ENCODE measurements around the gene RPUSD4. TPM values are rescaled to one million over a fixed set of nuclear protein-coding genes. Genes with fewer than 3 reads are reported as not detected.

RPUSD4 gene
- total RNA-seq, 1 donor from 2014 or later: 40.8 TPM

GRCh38 chr11:126173257-126173656, 38.2 kb downstream of the RPUSD4 start:
- TF ChIP-seq, protein P1, sequence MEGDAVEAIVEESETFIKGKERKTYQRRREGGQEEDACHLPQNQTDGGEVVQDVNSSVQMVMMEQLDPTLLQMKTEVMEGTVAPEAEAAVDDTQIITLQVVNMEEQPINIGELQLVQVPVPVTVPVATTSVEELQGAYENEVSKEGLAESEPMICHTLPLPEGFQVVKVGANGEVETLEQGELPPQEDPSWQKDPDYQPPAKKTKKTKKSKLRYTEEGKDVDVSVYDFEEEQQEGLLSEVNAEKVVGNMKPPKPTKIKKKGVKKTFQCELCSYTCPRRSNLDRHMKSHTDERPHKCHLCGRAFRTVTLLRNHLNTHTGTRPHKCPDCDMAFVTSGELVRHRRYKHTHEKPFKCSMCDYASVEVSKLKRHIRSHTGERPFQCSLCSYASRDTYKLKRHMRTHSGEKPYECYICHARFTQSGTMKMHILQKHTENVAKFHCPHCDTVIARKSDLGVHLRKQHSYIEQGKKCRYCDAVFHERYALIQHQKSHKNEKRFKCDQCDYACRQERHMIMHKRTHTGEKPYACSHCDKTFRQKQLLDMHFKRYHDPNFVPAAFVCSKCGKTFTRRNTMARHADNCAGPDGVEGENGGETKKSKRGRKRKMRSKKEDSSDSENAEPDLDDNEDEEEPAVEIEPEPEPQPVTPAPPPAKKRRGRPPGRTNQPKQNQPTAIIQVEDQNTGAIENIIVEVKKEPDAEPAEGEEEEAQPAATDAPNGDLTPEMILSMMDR (IDR thresholded peaks at IDR 0.05; ENCODE audit: unreplicated experiment): no peak
- Mint-ChIP-seq H3K4me3 (ENCODE audit: unreplicated experiment) (no peak overlapping the region), H3K9me3 (ENCODE audit: unreplicated experiment) (no peaks in the 10 kb centered on the region), H3K27ac (ENCODE audit: unreplicated experiment) (no peak overlapping the region), H3K4me1 (ENCODE audit: unreplicated experiment) (no peaks in the 10 kb centered on the region), H3K36me3 (ENCODE audit: low read depth, unreplicated experiment) (no peaks in the 10 kb centered on the region), H3K27me3 (ENCODE audit: unreplicated experiment) (peaks cover 4% of the 10 kb centered on the region)
- DNase-seq (ENCODE audit: low spot score): no peak

DNA sequence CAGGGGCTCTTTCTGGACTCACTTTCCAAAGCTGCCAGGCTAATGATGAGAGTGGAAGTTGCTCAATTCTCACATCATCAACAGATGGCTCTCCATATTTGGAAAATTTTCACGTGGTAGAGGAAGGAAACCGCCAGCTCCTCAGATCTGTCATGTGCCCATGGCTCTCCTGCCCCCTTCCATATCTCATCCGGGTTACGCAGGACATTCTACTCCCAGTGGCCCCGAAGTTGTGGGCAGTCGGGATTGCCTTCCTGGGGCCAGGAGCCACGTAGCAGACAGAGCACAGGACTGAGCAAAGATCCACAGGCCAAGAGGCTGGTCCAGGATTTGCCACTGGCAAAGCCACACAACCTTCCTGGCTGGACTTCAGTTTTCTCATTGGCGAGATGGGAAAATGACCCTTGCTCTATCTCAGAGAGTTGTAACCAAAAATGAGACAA, 38.8 kb downstream of the RPUSD4 start:
- Mint-ChIP-seq H3K9me3 (ENCODE audit: unreplicated experiment) (no peaks in the 10 kb centered on the region), H3K27ac (ENCODE audit: unreplicated experiment) (no peak overlapping the region), H3K36me3 (ENCODE audit: low read depth, unreplicated experiment) (no peaks in the 10 kb centered on the region), H3K4me3 (ENCODE audit: unreplicated experiment) (no peak overlapping the region), H3K27me3 (ENCODE audit: unreplicated experiment) (peaks cover 4% of the 10 kb centered on the region), H3K4me1 (ENCODE audit: unreplicated experiment) (no peaks in the 10 kb centered on the region)
- TF ChIP-seq, protein P1 (IDR thresholded peaks at IDR 0.05; ENCODE audit: unreplicated experiment): no peak
- DNase-seq (ENCODE audit: low spot score): no peak

DNA sequence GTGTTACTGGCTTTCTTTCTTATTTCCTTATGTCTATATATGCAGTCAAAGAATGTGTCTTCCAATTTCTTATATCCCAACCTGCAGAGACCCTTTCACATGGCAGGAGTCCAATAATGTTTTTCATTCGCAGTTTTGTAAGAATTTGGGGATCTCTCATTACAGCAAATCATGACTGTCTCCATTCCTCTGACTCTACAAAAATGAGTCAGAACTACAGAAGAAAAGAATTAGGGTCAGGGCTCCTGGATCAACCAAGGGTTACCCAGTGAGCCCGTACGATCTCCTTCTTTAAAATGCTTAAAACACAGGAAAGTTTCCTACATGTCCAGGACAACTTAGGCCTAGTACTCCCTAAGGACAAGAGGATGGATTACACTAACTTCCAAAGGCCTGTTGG, 42.2 kb downstream of the RPUSD4 start:
- H3K27ac Mint-ChIP-seq (ENCODE audit: unreplicated experiment): no peak overlapping the region
- H3K4me3 Mint-ChIP-seq (ENCODE audit: unreplicated experiment): no peak overlapping the region
- no peak for DNase-seq (ENCODE audit: low spot score)
- peaks cover 6% of the 10 kb centered on the region for H3K27me3 Mint-ChIP-seq (ENCODE audit: unreplicated experiment)
- TF ChIP-seq, protein P1 (IDR thresholded peaks at IDR 0.05; ENCODE audit: unreplicated experiment): no peak
- H3K4me1 Mint-ChIP-seq (ENCODE audit: unreplicated experiment): peaks cover 4% of the 10 kb centered on the region
- H3K36me3 Mint-ChIP-seq (ENCODE audit: low read depth, unreplicated experiment): no peaks in the 10 kb centered on the region
- H3K9me3 Mint-ChIP-seq (ENCODE audit: unreplicated experiment): no peaks in the 10 kb centered on the region

- no peaks in the 10 kb centered on the region for H3K9me3 Mint-ChIP-seq (ENCODE audit: unreplicated experiment)
- TF ChIP-seq, protein P1 (IDR thresholded peaks at IDR 0.05; ENCODE audit: unreplicated experiment): no peak
- DNase-seq (ENCODE audit: low spot score): no peak
- peaks cover 6% of the 10 kb centered on the region for H3K27me3 Mint-ChIP-seq (ENCODE audit: unreplicated experiment)
- H3K4me1 Mint-ChIP-seq (ENCODE audit: unreplicated experiment): peaks cover 6% of the 10 kb centered on the region
- H3K27ac Mint-ChIP-seq (ENCODE audit: unreplicated experiment): peak overlapping the region; percentile 18
- no peaks in the 10 kb centered on the region for H3K36me3 Mint-ChIP-seq (ENCODE audit: low read depth, unreplicated experiment)
- no peak overlapping the region for H3K4me3 Mint-ChIP-seq (ENCODE audit: unreplicated experiment)
Measured at GRCh38 chr11:126167488-126167887, 44.0 kb downstream of the RPUSD4 start.

DNA sequence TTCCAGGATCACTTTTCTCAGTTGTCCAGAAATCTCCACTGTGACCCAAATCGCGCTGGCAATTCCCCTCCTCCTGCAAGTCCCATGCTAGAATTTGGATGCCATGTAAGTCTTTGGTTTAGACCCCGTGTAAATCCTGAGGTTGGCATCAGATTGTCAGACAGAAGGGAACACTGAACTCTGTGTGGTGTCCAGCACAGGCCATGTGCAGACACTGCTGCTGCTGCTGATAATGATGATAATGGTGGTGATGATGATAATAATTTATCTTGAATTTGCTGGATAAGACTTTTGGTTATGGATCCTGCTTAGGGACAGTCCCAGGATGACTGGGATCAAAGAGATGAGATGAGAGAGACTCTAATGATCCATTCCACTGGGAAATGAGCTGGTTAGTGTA, 45.0 kb downstream of the RPUSD4 start:
- Mint-ChIP-seq H3K36me3 (ENCODE audit: low read depth, unreplicated experiment) (no peaks in the 10 kb centered on the region), H3K4me1 (ENCODE audit: unreplicated experiment) (peaks cover 6% of the 10 kb centered on the region), H3K9me3 (ENCODE audit: unreplicated experiment) (no peaks in the 10 kb centered on the region), H3K4me3 (ENCODE audit: unreplicated experiment) (no peak overlapping the region), H3K27me3 (ENCODE audit: unreplicated experiment) (peaks cover 5% of the 10 kb centered on the region), H3K27ac (ENCODE audit: unreplicated experiment) (no peak overlapping the region)
- no peak for DNase-seq (ENCODE audit: low spot score)
- TF ChIP-seq, protein P1 (IDR thresholded peaks at IDR 0.05; ENCODE audit: unreplicated experiment): no peak

All from endothelial cell (in vitro differentiated cells).